ENCODE results near the gene PLCB3.

GRCh38 chr11:64224151-64224890 lies 27.0 kb upstream of the PLCB3 start:
- TF ChIP-seq CTCF (IDR thresholded peaks at IDR 0.05; ENCODE audit: insufficient read depth, low read length) (no peak), SPI1 (IDR thresholded peaks at IDR 0.05; ENCODE audit: borderline replicate concordance, low read depth) (no peak)

Data from HL-60 (cell line).